H1 (cell line): ENCODE results near the gene IRF5. TPM values are rescaled to one million over a fixed set of nuclear protein-coding genes. Genes with fewer than 3 reads are reported as not detected.

Experiments used
- BCL11A ChIP-seq, 2 experiments: IDR thresholded peaks; one replicate each; pipeline ENCODE4 v1.6.1; 2011; ENCODE audit warnings: low read depth in 2 of 2, low read length in 2 of 2, mild to moderate bottlenecking in 2 of 2
- JUN ChIP-seq: IDR thresholded peaks from 2 replicates; pipeline ENCODE4 v1.6.1; 2011; ENCODE audit warnings: low read depth, mild to moderate bottlenecking, improper control_type of control experiment, low read length
- KDM1A ChIP-seq: fragments of 200-600, 300-600 bp; sonication (generic); IDR thresholded peaks from 2 replicates; pipeline ENCODE4 v1.7.1; 2016; ENCODE audit warnings: mild to moderate bottlenecking, low read length, borderline replicate concordance
- POLR2AphosphoS5 ChIP-seq: IDR thresholded peaks from 2 replicates; pipeline ENCODE4 v1.6.1; 2011; ENCODE audit warnings: low read depth, low read length
- RXRA ChIP-seq: IDR thresholded peaks from 2 replicates; pipeline ENCODE4 v1.6.1; 2011; ENCODE audit warnings: low read depth, mild to moderate bottlenecking, low read length, moderate library complexity; ENCODE audit not compliant: insufficient read depth
- SUZ12 ChIP-seq: fragments of 200-600 bp; sonication (generic); IDR thresholded peaks from 2 replicates; pipeline ENCODE4 v1.6.1; 2012; ENCODE audit warnings: mild to moderate bottlenecking, inconsistent platforms, low read length, moderate library complexity, mixed read lengths
- polyA plus RNA-seq, 7 experiments: library from polyadenylated mRNA; depleted of rRNA in 3 of 7; stranded (reverse) in 5 of 7; unstranded in 2 of 7; fragments of >200 nt in 5 of 7; fragments of 200-250 nt in 2 of 7; gene quantifications; 1 replicate in 5 of 7; 2 replicates in 1 of 7; 4 replicates in 1 of 7; pipeline versions ENCODE4 v1.2.1 to v1.2.3, GENCODE V29; 2011 to 2013; ENCODE audit warnings: missing spikeins in 2 of 7, mixed read lengths in 2 of 7
- total RNA-seq: library from RNA; stranded (reverse); fragmentation: NEBNext Ultra II Directional; extraction: Animal tissue kit (Norgen Biotek cat#: 25700); gene quantifications from 2 replicates; pipeline ENCODE4 v1.2.1, GENCODE V29; 2021

IRF5 gene
- total and polyA plus RNA-seq, 2 of the 8 experiments (the other 6 are each of a cell fraction or from before 2014, with no cell fraction given): 0.28 to 1.1 TPM

DNA sequence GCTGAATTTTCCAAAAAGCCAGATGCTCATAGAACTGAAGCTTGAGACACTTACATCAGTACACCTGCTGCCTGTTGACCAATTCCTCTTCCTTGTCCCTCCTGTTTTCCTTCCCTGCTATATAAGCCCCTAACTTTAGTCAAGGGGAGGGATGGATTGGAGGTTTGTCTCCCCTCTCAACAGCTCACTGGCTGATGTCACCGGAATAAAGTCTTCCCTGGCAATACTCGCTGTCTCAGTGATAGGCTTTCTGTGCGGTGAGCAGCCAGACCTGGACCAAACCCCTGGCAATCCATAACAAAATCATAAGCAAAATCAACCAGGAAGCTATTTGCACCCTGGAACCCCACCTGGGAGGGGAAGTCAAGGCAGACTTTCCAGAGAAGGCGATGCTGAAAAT is 929 bp upstream of the IRF5 start (continued):
- TF ChIP-seq BCL11A (IDR thresholded peaks at IDR 0.05; ENCODE audit: low read depth in 2 of 2, low read length in 2 of 2): no peak
- no peak for TF ChIP-seq SUZ12
- no peak for TF ChIP-seq RXRA
- TF ChIP-seq KDM1A: no peak
- no peak for TF ChIP-seq POLR2AphosphoS5
- TF ChIP-seq JUN: no peak
